ENCODE results near the gene LMF2.
"Not testable (repeated sequence)": the region's sequence is repeated elsewhere in the genome, so short reads cannot be mapped to it uniquely, and the experiment has no call there.

The LMF2 gene

GRCh38 chr22:50533856-50534711 is 26.6 kb upstream of the LMF2 start:
- not testable (repeated sequence) for DNase-seq

- no peak for DNase-seq
Observed at GRCh38 chr22:50532824-50533796, 25.6 kb upstream of the LMF2 start.

- no peak for DNase-seq
Observed at GRCh38 chr22:50531962-50532674, 24.6 kb upstream of the LMF2 start.

GRCh38 chr22:50531546-50531961 is 24.1 kb upstream of the LMF2 start:
- DNase-seq, result no peak

- no peak for DNase-seq
Observed at GRCh38 chr22:50530877-50531545, 23.5 kb upstream of the LMF2 start.

GRCh38 chr22:50530580-50530876 is 23.0 kb upstream of the LMF2 start:
- no peak for DNase-seq

- DNase-seq, result no peak
Observed at GRCh38 chr22:50529897-50530579, 22.5 kb upstream of the LMF2 start, which contains the start of gene TYMP. TYMP (minus strand) TSS chr22:50530012; CDS start chr22:50529709, 303 bp downstream.

GRCh38 chr22:50529416-50529896 is 22.0 kb upstream of the LMF2 start:
- no peak for DNase-seq

- DNase-seq, result no peak
Observed at GRCh38 chr22:50528682-50529415, 21.3 kb upstream of the LMF2 start.

- DNase-seq, result no peak
Observed at GRCh38 chr22:50527921-50528681, 20.6 kb upstream of the LMF2 start.

GRCh38 chr22:50526834-50527801 is 19.6 kb upstream of the LMF2 start:
- DNase-seq, result no peak

- DNase-seq, result peak; percentile 80
Observed at GRCh38 chr22:50526108-50526833, 18.8 kb upstream of the LMF2 start.

- no peak for DNase-seq
Observed at GRCh38 chr22:50525858-50526107, 18.3 kb upstream of the LMF2 start.

GRCh38 chr22:50525104-50525857 is 17.8 kb upstream of the LMF2 start, which contains the start of gene SCO2:
SCO2 (minus strand) TSS chr22:50525598; CDS start chr22:50524411, 1,187 bp downstream.
- peak; percentile 98 for DNase-seq

- peak; percentile 35 for DNase-seq
Observed at GRCh38 chr22:50524676-50525103, 17.2 kb upstream of the LMF2 start.

- DNase-seq, result no peak
Observed at GRCh38 chr22:50523806-50524675, 16.5 kb upstream of the LMF2 start.

GRCh38 chr22:50523458-50523805 is 15.9 kb upstream of the LMF2 start:
- DNase-seq, result no peak

Measured in 8988T (cell line).